ENCODE measurements around the gene PDK4. TPM values are rescaled to one million over a fixed set of nuclear protein-coding genes. Genes with fewer than 3 reads are reported as not detected.

The PDK4 gene
- total RNA-seq, 1 donor from 2014 or later = 0.53 TPM

- TF ChIP-seq, protein P1, sequence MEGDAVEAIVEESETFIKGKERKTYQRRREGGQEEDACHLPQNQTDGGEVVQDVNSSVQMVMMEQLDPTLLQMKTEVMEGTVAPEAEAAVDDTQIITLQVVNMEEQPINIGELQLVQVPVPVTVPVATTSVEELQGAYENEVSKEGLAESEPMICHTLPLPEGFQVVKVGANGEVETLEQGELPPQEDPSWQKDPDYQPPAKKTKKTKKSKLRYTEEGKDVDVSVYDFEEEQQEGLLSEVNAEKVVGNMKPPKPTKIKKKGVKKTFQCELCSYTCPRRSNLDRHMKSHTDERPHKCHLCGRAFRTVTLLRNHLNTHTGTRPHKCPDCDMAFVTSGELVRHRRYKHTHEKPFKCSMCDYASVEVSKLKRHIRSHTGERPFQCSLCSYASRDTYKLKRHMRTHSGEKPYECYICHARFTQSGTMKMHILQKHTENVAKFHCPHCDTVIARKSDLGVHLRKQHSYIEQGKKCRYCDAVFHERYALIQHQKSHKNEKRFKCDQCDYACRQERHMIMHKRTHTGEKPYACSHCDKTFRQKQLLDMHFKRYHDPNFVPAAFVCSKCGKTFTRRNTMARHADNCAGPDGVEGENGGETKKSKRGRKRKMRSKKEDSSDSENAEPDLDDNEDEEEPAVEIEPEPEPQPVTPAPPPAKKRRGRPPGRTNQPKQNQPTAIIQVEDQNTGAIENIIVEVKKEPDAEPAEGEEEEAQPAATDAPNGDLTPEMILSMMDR (IDR thresholded peaks at IDR 0.05; ENCODE audit: insufficient read depth, low read length, severe bottlenecking) = no peak
- Histone ChIP-seq H3K4me3 (ENCODE audit: low read depth, low read length) (no peak overlapping the region), H3K27me3 (ENCODE audit: control insufficient read depth, insufficient read depth, low read length) (peaks cover 11% of the 10 kb centered on the region), H3K36me3 (ENCODE audit: control insufficient read depth, insufficient read depth, low read length) (no peaks in the 10 kb centered on the region)
- no peak for FAIRE-seq
- peak; percentile 43 for DNase-seq (ENCODE audit: low read depth)
Measured at GRCh38 chr7:95593343-95593742, 3.0 kb downstream of the PDK4 start.

GRCh38 chr7:95592570-95592969, 3.7 kb downstream of the PDK4 start:
- DNase-seq (ENCODE audit: low read depth) (no peak), FAIRE-seq (no peak)
- Histone ChIP-seq H3K27me3 (ENCODE audit: control insufficient read depth, insufficient read depth, low read length) (peaks cover 11% of the 10 kb centered on the region), H3K4me3 (ENCODE audit: low read depth, low read length) (no peak overlapping the region), H3K36me3 (ENCODE audit: control insufficient read depth, insufficient read depth, low read length) (no peaks in the 10 kb centered on the region)
- TF ChIP-seq, protein P1 (IDR thresholded peaks at IDR 0.05; ENCODE audit: insufficient read depth, low read length, severe bottlenecking) = no peak

DNA sequence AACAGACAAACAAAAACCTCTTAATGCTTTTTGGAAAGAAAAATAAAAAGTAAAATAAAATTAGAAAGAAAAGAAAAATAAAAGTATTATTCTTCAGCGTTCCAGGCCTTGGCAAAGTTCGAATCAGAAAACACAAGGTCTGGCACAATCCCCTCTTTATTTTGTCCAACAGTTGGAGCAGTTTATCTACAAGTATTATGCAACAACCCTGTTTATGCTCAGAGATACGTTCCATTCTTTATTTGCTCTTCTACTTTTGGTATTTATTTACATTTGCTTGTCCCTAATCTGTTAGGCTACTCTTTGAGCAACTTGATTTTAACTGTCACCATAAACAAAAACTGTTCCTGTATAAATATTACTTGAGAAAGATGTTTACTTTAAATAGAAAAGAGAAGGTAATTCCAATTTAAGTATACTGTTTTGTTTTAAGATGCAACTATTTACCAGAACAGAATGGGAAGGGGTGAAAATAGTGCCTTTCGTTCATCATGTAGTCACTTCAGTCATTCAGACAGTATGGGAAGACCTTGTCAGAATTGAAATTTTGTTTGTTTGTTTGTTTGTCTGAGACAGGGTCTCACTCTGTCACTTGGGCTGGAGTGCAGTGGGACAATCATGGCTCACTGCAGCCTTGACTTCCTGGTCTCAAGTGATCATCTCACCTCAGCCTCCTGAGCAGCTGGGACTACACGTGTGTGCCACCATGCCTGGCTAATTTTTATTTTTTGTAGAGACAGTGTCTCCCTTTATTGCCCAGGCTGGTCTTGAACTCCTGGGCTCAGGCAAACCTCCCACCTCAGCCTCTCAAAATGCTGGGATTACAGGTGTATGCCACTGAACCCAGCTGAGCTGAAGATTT, 5.7 kb downstream of the PDK4 start:
- DNase-seq (ENCODE audit: low read depth) (no peak), FAIRE-seq (no peak)
- Histone ChIP-seq H3K36me3 (ENCODE audit: control insufficient read depth, insufficient read depth, low read length) (no peaks in the 10 kb centered on the region), H3K27me3 (ENCODE audit: control insufficient read depth, insufficient read depth, low read length) (peaks cover under 1% of the 10 kb centered on the region), H3K4me3 (ENCODE audit: low read depth, low read length) (no peak overlapping the region)
- TF ChIP-seq, protein P1 (IDR thresholded peaks at IDR 0.05; ENCODE audit: insufficient read depth, low read length, severe bottlenecking) = no peak

DNA sequence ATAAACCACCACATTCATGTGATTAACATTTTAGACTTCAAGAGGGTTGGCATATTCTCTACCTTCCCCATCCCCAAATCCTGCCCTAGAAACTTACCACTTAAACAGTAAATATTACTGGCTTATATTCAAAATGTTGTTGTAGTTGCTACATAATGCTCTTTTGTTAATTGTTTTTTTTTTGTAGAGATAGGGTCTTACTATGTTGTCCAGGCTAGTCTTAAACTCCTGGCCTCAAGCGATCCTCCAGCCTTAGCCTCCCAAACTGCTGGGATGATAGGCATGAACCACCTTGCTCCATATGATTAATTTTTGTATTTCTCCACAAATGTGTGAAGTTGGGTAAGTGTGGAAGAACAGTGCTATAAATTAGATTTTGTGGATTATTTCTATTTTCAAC, 6.5 kb downstream of the PDK4 start:
- Histone ChIP-seq H3K27me3 (ENCODE audit: control insufficient read depth, insufficient read depth, low read length) (no peaks in the 10 kb centered on the region), H3K4me3 (ENCODE audit: low read depth, low read length) (no peak overlapping the region), H3K36me3 (ENCODE audit: control insufficient read depth, insufficient read depth, low read length) (no peaks in the 10 kb centered on the region)
- DNase-seq (ENCODE audit: low read depth) (no peak), FAIRE-seq (no peak)
- TF ChIP-seq, protein P1 (IDR thresholded peaks at IDR 0.05; ENCODE audit: insufficient read depth, low read length, severe bottlenecking) = no peak

DNA sequence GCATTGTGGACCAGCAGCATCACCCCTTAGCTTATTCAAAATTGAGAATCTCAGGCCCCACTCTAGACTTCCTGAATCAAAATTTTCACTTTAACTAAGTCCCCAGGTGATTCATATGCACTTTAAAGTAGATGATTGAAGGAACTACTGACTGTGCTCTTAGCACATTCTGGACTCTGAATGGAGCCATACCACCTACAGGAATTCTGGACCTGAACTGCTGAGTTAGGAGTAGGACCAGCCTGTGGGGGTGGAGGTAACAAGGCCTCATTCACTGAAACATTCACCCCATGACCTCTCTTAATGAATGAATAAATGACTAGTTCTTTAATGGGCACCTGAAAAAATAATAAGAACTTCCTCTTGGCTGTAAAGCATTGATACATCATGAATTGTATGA, 7.3 kb downstream of the PDK4 start:
- FAIRE-seq = no peak
- Histone ChIP-seq H3K36me3 (ENCODE audit: control insufficient read depth, insufficient read depth, low read length) (no peaks in the 10 kb centered on the region), H3K27me3 (ENCODE audit: control insufficient read depth, insufficient read depth, low read length) (no peaks in the 10 kb centered on the region), H3K4me3 (ENCODE audit: low read depth, low read length) (no peak overlapping the region)
- TF ChIP-seq, protein P1 (IDR thresholded peaks at IDR 0.05; ENCODE audit: insufficient read depth, low read length, severe bottlenecking) = no peak
- no peak for DNase-seq (ENCODE audit: low read depth)

GRCh38 chr7:95586951-95587301, 9.4 kb downstream of the PDK4 start:
- no peaks in the 10 kb centered on the region for H3K27me3 ChIP-seq (ENCODE audit: control insufficient read depth, insufficient read depth, low read length)
- H3K4me3 ChIP-seq (ENCODE audit: low read depth, low read length) = no peak overlapping the region
- H3K36me3 ChIP-seq (ENCODE audit: control insufficient read depth, insufficient read depth, low read length) = no peaks in the 10 kb centered on the region
- no peak for FAIRE-seq
- DNase-seq (ENCODE audit: low read depth) = no peak
- TF ChIP-seq, protein P1 (IDR thresholded peaks at IDR 0.05; ENCODE audit: insufficient read depth, low read length, severe bottlenecking) = no peak
